Vagina (tissue), 2 donors: ENCODE results near the gene SLC12A8.

ENCODE experiments used
- POLR2A ChIP-seq, 2 donors: fragments of 450-650 bp; IDR thresholded peaks; one replicate each; pipeline ENCODE4 v1.6.1; 2017; ENCODE audit warnings: antibody characterized with exemption in 2 of 2, mild to moderate bottlenecking in 2 of 2, moderate library complexity in 2 of 2
- TF ChIP-seq, protein P1 (sequence below), 3 experiments: fragments of 450-650 bp in 2 of 3; fragments of 200-600 bp in 1 of 3; sonication (generic) in 1 of 3; IDR thresholded peaks; one replicate each; pipeline ENCODE4 v1.5.1; 2017 to 2019; ENCODE audit warnings: antibody characterized with exemption in 3 of 3, mild to moderate bottlenecking in 2 of 3, moderate library complexity in 2 of 3

- TF ChIP-seq, protein P1, sequence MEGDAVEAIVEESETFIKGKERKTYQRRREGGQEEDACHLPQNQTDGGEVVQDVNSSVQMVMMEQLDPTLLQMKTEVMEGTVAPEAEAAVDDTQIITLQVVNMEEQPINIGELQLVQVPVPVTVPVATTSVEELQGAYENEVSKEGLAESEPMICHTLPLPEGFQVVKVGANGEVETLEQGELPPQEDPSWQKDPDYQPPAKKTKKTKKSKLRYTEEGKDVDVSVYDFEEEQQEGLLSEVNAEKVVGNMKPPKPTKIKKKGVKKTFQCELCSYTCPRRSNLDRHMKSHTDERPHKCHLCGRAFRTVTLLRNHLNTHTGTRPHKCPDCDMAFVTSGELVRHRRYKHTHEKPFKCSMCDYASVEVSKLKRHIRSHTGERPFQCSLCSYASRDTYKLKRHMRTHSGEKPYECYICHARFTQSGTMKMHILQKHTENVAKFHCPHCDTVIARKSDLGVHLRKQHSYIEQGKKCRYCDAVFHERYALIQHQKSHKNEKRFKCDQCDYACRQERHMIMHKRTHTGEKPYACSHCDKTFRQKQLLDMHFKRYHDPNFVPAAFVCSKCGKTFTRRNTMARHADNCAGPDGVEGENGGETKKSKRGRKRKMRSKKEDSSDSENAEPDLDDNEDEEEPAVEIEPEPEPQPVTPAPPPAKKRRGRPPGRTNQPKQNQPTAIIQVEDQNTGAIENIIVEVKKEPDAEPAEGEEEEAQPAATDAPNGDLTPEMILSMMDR (IDR thresholded peaks at IDR 0.05), result no peak
- no peak for TF ChIP-seq POLR2A (IDR thresholded peaks at IDR 0.05)
Observed at GRCh38 chr3:125128861-125129501, 83.6 kb downstream of the SLC12A8 start.
